GM12878 (cell line): Measurements from ENCODE around the gene PLA2G4A. TPM values are rescaled to one million over a fixed set of nuclear protein-coding genes. Genes with fewer than 3 reads are reported as not detected.

Experiments used
- ATAC-seq: fragments of 200-7000 bp; cut with Tn5 transposase; 3 replicates; pipeline ENCODE4 v1.9.1; 2020; ENCODE audit warnings: mild to moderate bottlenecking, moderate library complexity
- BruUV-seq: library from RNA; stranded (reverse); fragments of 400-500 nt; replicated peaks from 2 replicates; lab custom pipeline; 2021; lab: Mats Ljungman, UMichigan
- CTCF ChIA-PET: fragments of 300-600 bp; sonication (Branson Sonifier 250); formaldehyde crosslinking; extraction: SDS; loops from one replicate; lab custom pipeline; 2021; ENCODE audit warnings: inconsistent platforms; lab: Yijun Ruan, JAX
- POLR2A ChIA-PET: fragments of 350-600 bp; formaldehyde crosslinking; extraction: SDS; loops from one replicate; lab custom pipeline; 2021; ENCODE audit warnings: inconsistent platforms; lab: Charles Lee
- RAD21 ChIA-PET: fragments of 300-600 bp; sonication (Branson Sonifier 250); formaldehyde crosslinking; loops from one replicate; lab custom pipeline; 2023; ENCODE audit warnings: antibody characterized with exemption; ENCODE audit not compliant: unreplicated experiment; lab: Charles Lee
- SMC1A ChIA-PET: fragments of 300-600 bp; sonication (Branson Sonifier 250); formaldehyde crosslinking; loops from one replicate; lab custom pipeline; 2023; ENCODE audit not compliant: unreplicated experiment, uncharacterized antibody; lab: Charles Lee
- DNase-seq: peaks from one replicate; pipeline ENCODE4 v3.0.0-alpha.2; 2011; ENCODE audit warnings: low read depth, low spot score
- FAIRE-seq: peaks from 3 replicates; lab custom pipeline; 2011; peaks lifted over from hg19 to GRCh38; lab: Jason Lieb, UNC
- H2AFZ ChIP-seq: 2 replicates; pipeline ENCODE4 v1.6.0; 2011; ENCODE audit warnings: low read depth, low read length, control low read depth; ENCODE audit not compliant: control insufficient read depth
- H3K27ac ChIP-seq: 2 replicates; pipeline ENCODE4 v1.5.1; 2011; ENCODE audit warnings: control low read depth; ENCODE audit not compliant: control insufficient read depth, insufficient read depth
- H3K27me3 ChIP-seq, 2 experiments: replicated peaks in 1 of 2; 2 replicates each; pipeline versions ENCODE4 v1.6.0 to v1.6.1; 2011; ENCODE audit warnings: low read length in 1 of 2; ENCODE audit not compliant: control insufficient read depth in 2 of 2, insufficient read depth in 2 of 2
- H3K36me3 ChIP-seq, 2 experiments: 2 replicates each; pipeline ENCODE4 v1.5.1; 2011; ENCODE audit warnings: low read length in 1 of 2; ENCODE audit not compliant: control insufficient read depth in 2 of 2, insufficient read depth in 2 of 2
- H3K4me1 ChIP-seq: 2 replicates; pipeline ENCODE4 v1.6.1; 2011; ENCODE audit warnings: mild to moderate bottlenecking, low read length, moderate library complexity, mixed read lengths; ENCODE audit not compliant: control insufficient read depth, insufficient read depth
- H3K4me2 ChIP-seq: 2 replicates; pipeline ENCODE4 v1.6.0; 2011; ENCODE audit warnings: control low read depth; ENCODE audit not compliant: control insufficient read depth, insufficient read depth
- H3K4me3 ChIP-seq: fragments of 200-600 bp; sonication (generic); 2 replicates; pipeline ENCODE4 v1.5.1; 2016
- H3K79me2 ChIP-seq: 2 replicates; pipeline ENCODE4 v1.6.0; 2011; ENCODE audit warnings: low read length; ENCODE audit not compliant: control insufficient read depth, insufficient read depth
- H3K9ac ChIP-seq: 2 replicates; pipeline ENCODE4 v1.8.0; 2011; ENCODE audit warnings: low read length, control low read depth, mixed read lengths; ENCODE audit not compliant: control insufficient read depth, insufficient read depth
- H3K9me3 ChIP-seq: replicated peaks from 3 replicates; pipeline ENCODE4 v1.5.1; 2011; ENCODE audit warnings: mild to moderate bottlenecking, low read length; ENCODE audit not compliant: control insufficient read depth, insufficient read depth
- H4K20me1 ChIP-seq: 2 replicates; pipeline ENCODE4 v1.6.0; 2011; ENCODE audit not compliant: control insufficient read depth, insufficient read depth
- FOXK2 ChIP-seq: fragments of 450-650 bp; IDR thresholded peaks from 2 replicates; pipeline ENCODE4 v1.6.1; 2017; ENCODE audit warnings: mild to moderate bottlenecking, moderate library complexity
- KAT2A ChIP-seq: conservative IDR thresholded peaks from 2 replicates; pipeline ENCODE4 v1.6.1; 2011; ENCODE audit warnings: low read depth, low read length; ENCODE audit not compliant: control insufficient read depth
- NR2F1 ChIP-seq: fragments of 450-650 bp; conservative IDR thresholded peaks from 2 replicates; pipeline ENCODE4 v1.6.1; 2017; ENCODE audit warnings: mild to moderate bottlenecking
- SMC3 ChIP-seq: IDR thresholded peaks from 2 replicates; pipeline ENCODE4 v1.6.1; 2011; ENCODE audit warnings: low read length, improper control_type of control experiment, borderline replicate concordance
- TCF7 ChIP-seq: IDR thresholded peaks from 2 replicates; pipeline ENCODE4 v1.6.1; 2014; ENCODE audit warnings: antibody characterized with exemption, borderline replicate concordance
- USF1 ChIP-seq: IDR thresholded peaks from 2 replicates; pipeline ENCODE4 v1.6.1; 2011; ENCODE audit warnings: borderline replicate concordance, low read depth, mild to moderate bottlenecking, moderate library complexity, mixed read lengths, low read length; ENCODE audit not compliant: insufficient read depth; ENCODE audit errors: extremely low read length
- ZBTB11 ChIP-seq: fragments of 450-650 bp; formaldehyde crosslinking; IDR thresholded peaks from 2 replicates; pipeline ENCODE4 v1.5.0; 2022; ENCODE audit warnings: mild to moderate bottlenecking, missing genetic modification characterization
- in situ Hi-C: fragments of 300-500 bp; cut with MboI; formaldehyde crosslinking; loops from 9 replicates; pipeline ENCODE4 v1.14.3; 2018; ENCODE audit warnings: mixed read lengths
- intact Hi-C: fragments of 100-400 bp; cut with micrococcal nuclease; formaldehyde crosslinking; loops from one replicate; pipeline ENCODE4 v1.14.2; 2022; ENCODE audit not compliant: unreplicated experiment
- polyA plus RNA-seq, 11 experiments: library from polyadenylated mRNA; depleted of rRNA in 4 of 11; unstranded in 6 of 11; stranded (reverse) in 5 of 11; fragments of >200 nt; fragmentation: Nextera tagmentation in 4 of 11; fragmentation: Illumina TruSeq in 1 of 11; extraction: Ambion mirVana in 4 of 11; extraction: Trizol in 1 of 11; gene quantifications; 1 replicate in 1 of 11; 2 replicates in 10 of 11; pipeline versions ENCODE4 v1.2.1 to v1.2.3, GENCODE V29; 2011 to 2016; ENCODE audit warnings: inconsistent platforms in 2 of 11, missing spikeins in 2 of 11, low read depth in 1 of 11
- total RNA-seq, 4 experiments: library from RNA; depleted of rRNA in 3 of 4; stranded (reverse); fragments of >200 nt in 3 of 4; fragmentation: Illumina TruSeq in 1 of 4; extraction: Trizol in 1 of 4; gene quantifications; 2 replicates each; pipeline versions ENCODE4 v1.2.1 to v1.2.3, GENCODE V29; 2013 to 2021

Gene PLA2G4A
- total and polyA plus RNA-seq, 10 of the 15 experiments (the other 5 are each of a cell fraction or from before 2014, with no cell fraction given) = 0.70 to 3.3 (median 1.5) TPM; not detected in 1

- no peak overlapping the region for H3K4me2 ChIP-seq
- RAD21 ChIA-PET = no interaction called here
- FAIRE-seq = no peak
- CTCF ChIA-PET = interaction anchor here (0.7 to 1.5 kb wide), 6 partner anchors 377 to 670 kb away, joined by 3 to 4 read pairs (median 3); no protein-coding TSS in a partner anchor
- no peak overlapping the region for H2AFZ ChIP-seq
- no TSS peak for BruUV-seq
- no peak overlapping the region for H3K9ac ChIP-seq
- POLR2A ChIA-PET = no interaction called here
- H3K27ac ChIP-seq = no peak overlapping the region
- in situ Hi-C loops = loop anchor here (5.0 to 10.0 kb wide), 4 partner anchors 263 to 583 kb away; no protein-coding TSS in a partner anchor
- H3K4me3 ChIP-seq = no peak overlapping the region
- no peaks in the 10 kb centered on the region for H3K79me2 ChIP-seq
- no peaks in the 10 kb centered on the region for H3K27me3 ChIP-seq
- intact Hi-C loops = loop anchor here (2.0 to 10.0 kb wide), 2 partner anchors 265 to 683 kb away; no protein-coding TSS in a partner anchor
- no peaks in the 10 kb centered on the region for H4K20me1 ChIP-seq
- H3K4me1 ChIP-seq = no peaks in the 10 kb centered on the region
- DNase-seq = no peak
- SMC1A ChIA-PET = interaction anchor here (1.3 to 4.1 kb wide), 2 partner anchors 382 to 505 kb away, joined by 5 to 25 read pairs; no protein-coding TSS in a partner anchor
- H3K9me3 ChIP-seq = no peaks in the 10 kb centered on the region
- TF ChIP-seq FOXK2 (no peak), ZBTB11 (CRISPR knock-in tag) (no peak), SMC3 (no peak), KAT2A (no peak), TCF7 (no peak), USF1 (no peak), NR2F1 (no peak)
- ATAC-seq = no peak
- H3K36me3 ChIP-seq = no peaks in the 10 kb centered on the region
These were observed 159.0 kb downstream of the PLA2G4A start for GRCh38 chr1:186987769-186988168.
